Medulla oblongata (tissue), 1 donor: ENCODE results near the gene PER1.
"Not testable (repeated sequence)": the region's sequence is repeated elsewhere in the genome, so short reads cannot be mapped to it uniquely, and the experiment has no call there.

ENCODE experiments used
- DNase-seq: peaks from one replicate; pipeline ENCODE4 v3.0.0-alpha.2; 2015; ENCODE audit errors: extremely low spot score

The PER1 gene

GRCh38 chr17:8173056-8173870 is 21.1 kb upstream of the PER1 start:
- DNase-seq = peak; percentile 95

- not testable (repeated sequence) for DNase-seq
Measured at GRCh38 chr17:8170186-8170585, 18.0 kb upstream of the PER1 start.

- DNase-seq = no peak
Measured at GRCh38 chr17:8167526-8167925, 15.3 kb upstream of the PER1 start.

GRCh38 chr17:8166731-8167130 is 14.5 kb upstream of the PER1 start:
- no peak for DNase-seq

- DNase-seq = no peak
Measured at GRCh38 chr17:8164815-8165131, 12.6 kb upstream of the PER1 start.

- peak; percentile 72 for DNase-seq
Measured at GRCh38 chr17:8163978-8164814, 12.0 kb upstream of the PER1 start.

GRCh38 chr17:8162997-8163977 is 11.1 kb upstream of the PER1 start:
- peak; percentile 30 for DNase-seq

- peak; percentile 74 for DNase-seq
Measured at GRCh38 chr17:8162233-8162996, 10.2 kb upstream of the PER1 start, which contains the start of gene VAMP2. VAMP2 (minus strand) TSS chr17:8162948; CDS start chr17:8162879, 69 bp downstream.

- DNase-seq = no peak
Measured at GRCh38 chr17:8161289-8162232, 9.4 kb upstream of the PER1 start.

- no peak for DNase-seq
Measured at GRCh38 chr17:8160741-8161221, 8.6 kb upstream of the PER1 start.

GRCh38 chr17:8160224-8160577 is 8.0 kb upstream of the PER1 start:
- DNase-seq = no peak

GRCh38 chr17:8159459-8160223 is 7.4 kb upstream of the PER1 start:
- DNase-seq = no peak

GRCh38 chr17:8159032-8159400 is 6.8 kb upstream of the PER1 start:
- no peak for DNase-seq

- peak; percentile 96 for DNase-seq
Measured at GRCh38 chr17:8158267-8159031, 6.2 kb upstream of the PER1 start.

GRCh38 chr17:8156246-8156992 is 4.2 kb upstream of the PER1 start:
- DNase-seq = peak; percentile 100

- DNase-seq = no peak
Measured at GRCh38 chr17:8155996-8156245, 3.7 kb upstream of the PER1 start.

- peak; percentile 48 for DNase-seq
Measured at GRCh38 chr17:8155231-8155995, 3.2 kb upstream of the PER1 start.
